UCSD-AML1 (cell line): ENCODE data around the gene PNPLA7.
"Not testable (repeated sequence)": the region's sequence is repeated elsewhere in the genome, so short reads cannot be mapped to it uniquely, and the experiment has no call there.

Source experiments
- DNase-seq: peaks from one replicate; lab custom pipeline; 2025; ENCODE audit not compliant: unreplicated experiment; lab: John Stamatoyannopoulos, UW

Gene PNPLA7

GRCh38 chr9:137550231-137550621 lies at the start of gene PNPLA7:
Gene PNPLA7, minus strand, starts transcription at chr9:137550402. Its CDS starts 205 bp downstream, at chr9:137550197.
- peak; percentile 73 for DNase-seq

- no peak for DNase-seq
These were observed 48.7 kb upstream of the PNPLA7 start for GRCh38 chr9:137598943-137599342.

GRCh38 chr9:137596577-137596976 lies 46.4 kb upstream of the PNPLA7 start:
- DNase-seq = not testable (repeated sequence)

GRCh38 chr9:137593176-137593575 lies 43.0 kb upstream of the PNPLA7 start:
- DNase-seq = no peak

GRCh38 chr9:137592767-137593166 lies 42.6 kb upstream of the PNPLA7 start:
- DNase-seq = no peak

GRCh38 chr9:137590469-137591383 lies 40.5 kb upstream of the PNPLA7 start, which contains the start of gene ZMYND19:
Gene ZMYND19, minus strand, starts transcription at chr9:137590512. Its CDS starts 249 bp downstream, at chr9:137590263.
- DNase-seq = peak; percentile 93

- DNase-seq = no peak
These were observed 39.9 kb upstream of the PNPLA7 start for GRCh38 chr9:137590123-137590468.

GRCh38 chr9:137589441-137590122 lies 39.4 kb upstream of the PNPLA7 start:
- DNase-seq = no peak

GRCh38 chr9:137588891-137589290 lies 38.7 kb upstream of the PNPLA7 start:
- no peak for DNase-seq

GRCh38 chr9:137588311-137588710 lies 38.1 kb upstream of the PNPLA7 start:
- DNase-seq = no peak

GRCh38 chr9:137586854-137587253 lies 36.7 kb upstream of the PNPLA7 start:
- no peak for DNase-seq

- no peak for DNase-seq
These were observed 33.8 kb upstream of the PNPLA7 start for GRCh38 chr9:137583957-137584356.

GRCh38 chr9:137583347-137583746 lies 33.1 kb upstream of the PNPLA7 start:
- no peak for DNase-seq

- peak; percentile 33 for DNase-seq
These were observed 32.2 kb upstream of the PNPLA7 start for GRCh38 chr9:137582286-137582860.

- no peak for DNase-seq
These were observed 31.4 kb upstream of the PNPLA7 start for GRCh38 chr9:137581361-137582285.

- DNase-seq = no peak
These were observed 30.7 kb upstream of the PNPLA7 start for GRCh38 chr9:137580954-137581322.

- DNase-seq = no peak
These were observed 30.2 kb upstream of the PNPLA7 start for GRCh38 chr9:137580209-137580953.

GRCh38 chr9:137579259-137579604 lies 29.0 kb upstream of the PNPLA7 start:
- DNase-seq = no peak

- DNase-seq = peak; percentile 94
These were observed 28.5 kb upstream of the PNPLA7 start, which contains the start of gene DPH7 for GRCh38 chr9:137578518-137579258. Gene DPH7, minus strand, starts transcription at chr9:137578925. Its CDS starts 148 bp downstream, at chr9:137578777.
